Islet of Langerhans (tissue), 1 donor: Measurements from ENCODE around the gene PTGDS.

ENCODE experiments used
- FAIRE-seq: peaks from one replicate; lab custom pipeline; 2011; peaks lifted over from hg19 to GRCh38; lab: Jason Lieb, UNC

PTGDS gene

GRCh38 chr9:136946228-136947027 lies 30.9 kb upstream of the PTGDS start:
- FAIRE-seq, result no peak

- FAIRE-seq, result no peak
Measured at GRCh38 chr9:136947028-136947891, 30.0 kb upstream of the PTGDS start.

GRCh38 chr9:136947955-136948510 lies 29.3 kb upstream of the PTGDS start:
- no peak for FAIRE-seq

GRCh38 chr9:136949239-136949816 lies 28.0 kb upstream of the PTGDS start:
- no peak for FAIRE-seq

- FAIRE-seq, result no peak
Measured at GRCh38 chr9:136949817-136950655, 27.3 kb upstream of the PTGDS start.

- FAIRE-seq, result no peak
Measured at GRCh38 chr9:136950656-136951276, 26.5 kb upstream of the PTGDS start.

GRCh38 chr9:136951541-136952320 lies 25.6 kb upstream of the PTGDS start, which contains the start of gene LCN12:
Gene LCN12, plus strand, starts transcription at chr9:136952273. Its CDS starts 55 bp downstream, at chr9:136952328.
- FAIRE-seq, result no peak

GRCh38 chr9:136952321-136952850 lies 24.9 kb upstream of the PTGDS start:
- FAIRE-seq, result no peak

- no peak for FAIRE-seq
Measured at GRCh38 chr9:136952876-136953770, 24.2 kb upstream of the PTGDS start.

GRCh38 chr9:136953771-136954269 lies 23.5 kb upstream of the PTGDS start:
- FAIRE-seq, result no peak

GRCh38 chr9:136954270-136955083 lies 22.8 kb upstream of the PTGDS start:
- no peak for FAIRE-seq

- FAIRE-seq, result no peak
Measured at GRCh38 chr9:136955202-136955942, 21.9 kb upstream of the PTGDS start.

GRCh38 chr9:136955943-136956335 lies 21.4 kb upstream of the PTGDS start:
- FAIRE-seq, result no peak

GRCh38 chr9:136956604-136957003 lies 20.7 kb upstream of the PTGDS start:
- no peak for FAIRE-seq

- no peak for FAIRE-seq
Measured at GRCh38 chr9:136957461-136957860, 19.8 kb upstream of the PTGDS start.

GRCh38 chr9:136957901-136958300 lies 19.4 kb upstream of the PTGDS start:
- no peak for FAIRE-seq

- FAIRE-seq, result no peak
Measured at GRCh38 chr9:136958473-136958872, 18.8 kb upstream of the PTGDS start.
